ENCODE data around the gene SMOC1.

DNA sequence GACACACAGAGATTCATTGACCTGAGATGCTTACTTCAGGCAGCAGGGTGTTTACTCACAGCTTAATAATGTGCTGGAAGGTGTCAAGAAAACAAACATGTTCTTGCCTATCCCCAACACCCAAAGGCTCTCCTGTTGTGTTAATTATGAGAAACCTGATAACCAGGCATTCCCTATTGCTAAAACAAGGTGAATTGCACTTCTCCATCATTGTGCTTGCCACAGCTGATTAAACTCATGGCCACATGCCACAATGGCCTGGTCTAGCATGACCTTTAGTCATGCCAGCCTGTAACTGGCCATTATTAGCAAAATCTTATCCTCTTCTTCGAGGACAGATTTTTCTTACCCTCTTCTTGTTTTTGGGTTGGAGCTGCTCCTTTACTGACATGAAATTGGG, 21.4 kb downstream of the SMOC1 start:
- TF ChIP-seq, protein P1, sequence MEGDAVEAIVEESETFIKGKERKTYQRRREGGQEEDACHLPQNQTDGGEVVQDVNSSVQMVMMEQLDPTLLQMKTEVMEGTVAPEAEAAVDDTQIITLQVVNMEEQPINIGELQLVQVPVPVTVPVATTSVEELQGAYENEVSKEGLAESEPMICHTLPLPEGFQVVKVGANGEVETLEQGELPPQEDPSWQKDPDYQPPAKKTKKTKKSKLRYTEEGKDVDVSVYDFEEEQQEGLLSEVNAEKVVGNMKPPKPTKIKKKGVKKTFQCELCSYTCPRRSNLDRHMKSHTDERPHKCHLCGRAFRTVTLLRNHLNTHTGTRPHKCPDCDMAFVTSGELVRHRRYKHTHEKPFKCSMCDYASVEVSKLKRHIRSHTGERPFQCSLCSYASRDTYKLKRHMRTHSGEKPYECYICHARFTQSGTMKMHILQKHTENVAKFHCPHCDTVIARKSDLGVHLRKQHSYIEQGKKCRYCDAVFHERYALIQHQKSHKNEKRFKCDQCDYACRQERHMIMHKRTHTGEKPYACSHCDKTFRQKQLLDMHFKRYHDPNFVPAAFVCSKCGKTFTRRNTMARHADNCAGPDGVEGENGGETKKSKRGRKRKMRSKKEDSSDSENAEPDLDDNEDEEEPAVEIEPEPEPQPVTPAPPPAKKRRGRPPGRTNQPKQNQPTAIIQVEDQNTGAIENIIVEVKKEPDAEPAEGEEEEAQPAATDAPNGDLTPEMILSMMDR (conservative IDR thresholded peaks at IDR 0.05; ENCODE audit: low read depth, low read length) = no peak
- TF ChIP-seq EZH2 (IDR thresholded peaks at IDR 0.05; ENCODE audit: low read length, unreplicated experiment) = no peak
- no peak for TF ChIP-seq EZH2phosphoT487 (IDR thresholded peaks at IDR 0.05; ENCODE audit: borderline replicate concordance, low read length)

All from PC-3 (cell line).